Stimulated activated CD4-positive, alpha-beta T cell treated with anti-CD3 and anti-CD28 coated beads, Interleukin-1b, Interleukin-23, amount 100 ng/mL, for 4 hours (primary cell): ENCODE results near the gene FAM43B.

Experiments used
- DNase-seq, 2 donors: peaks; one replicate each; pipeline ENCODE4 v3.0.0-alpha.2; 2020; ENCODE audit warnings: low read depth in 2 of 2

FAM43B gene

DNA sequence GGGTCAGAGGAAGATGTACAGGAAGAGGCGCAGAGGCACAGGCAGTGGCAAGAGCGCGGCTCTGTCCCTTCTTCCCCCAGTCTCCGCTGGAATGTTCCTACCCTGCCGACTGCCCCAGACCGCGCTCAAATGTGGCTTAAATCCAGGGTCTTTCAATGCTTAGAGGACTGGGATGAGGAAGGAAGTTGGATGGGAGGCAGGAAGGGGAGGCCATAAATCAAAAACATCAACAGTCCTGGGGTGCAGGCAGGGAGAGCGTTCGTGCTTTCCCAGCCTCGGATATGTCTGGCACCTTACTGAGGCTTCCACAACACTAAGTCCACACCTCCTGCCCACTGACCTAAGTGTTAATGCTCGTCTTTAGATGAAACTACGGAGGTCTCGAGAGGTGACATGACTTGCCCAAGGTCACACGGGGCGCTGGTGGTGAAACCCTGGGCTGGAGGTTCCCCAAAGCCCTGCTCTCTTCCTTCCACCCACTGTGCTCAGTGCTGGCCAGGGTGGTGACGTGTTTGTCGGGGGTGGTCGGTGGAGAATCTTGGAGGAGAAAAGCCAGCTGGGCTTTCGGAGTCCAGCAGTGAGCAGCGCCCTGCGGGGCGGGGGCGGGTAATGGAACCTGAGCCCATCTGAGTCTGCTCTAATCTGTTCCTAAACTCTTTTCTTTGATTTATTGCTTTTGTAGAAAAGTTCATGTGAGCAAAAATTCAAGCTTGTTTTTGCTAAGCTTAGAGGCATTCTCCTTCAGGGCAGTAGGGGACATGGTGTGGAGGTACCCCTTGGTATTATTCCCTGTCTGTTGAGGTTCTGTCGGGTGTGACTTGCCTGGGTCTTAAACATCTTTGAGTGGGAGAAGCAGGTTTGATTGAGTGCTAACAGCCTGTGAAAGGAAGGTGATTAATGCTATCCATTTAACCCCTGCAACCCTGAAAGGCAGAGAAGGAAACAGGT is 37.2 kb downstream of the FAM43B start:
- no peak for DNase-seq

DNA sequence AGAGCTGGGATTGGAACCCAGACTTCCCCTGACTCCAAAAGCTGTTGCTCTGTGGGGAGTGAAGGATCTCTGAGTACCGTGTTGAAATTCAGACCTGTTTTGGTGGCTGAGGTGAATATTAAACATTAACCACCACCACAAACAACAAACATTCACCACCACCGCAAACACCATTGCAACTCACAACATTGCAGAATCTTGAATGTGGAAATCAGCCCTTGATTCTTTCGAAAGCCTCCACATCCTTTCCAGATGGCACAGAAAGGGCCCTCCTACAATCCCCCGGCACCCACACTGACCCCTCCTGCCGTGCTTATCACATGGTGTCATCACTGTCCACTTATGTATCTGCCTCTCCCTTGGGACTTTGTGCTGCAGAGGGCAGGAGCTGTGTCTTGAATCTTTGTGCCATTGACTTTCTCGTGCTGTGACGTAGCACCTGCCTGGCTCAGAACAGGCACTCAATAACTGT is 38.0 kb downstream of the FAM43B start:
- DNase-seq: no peak

DNA sequence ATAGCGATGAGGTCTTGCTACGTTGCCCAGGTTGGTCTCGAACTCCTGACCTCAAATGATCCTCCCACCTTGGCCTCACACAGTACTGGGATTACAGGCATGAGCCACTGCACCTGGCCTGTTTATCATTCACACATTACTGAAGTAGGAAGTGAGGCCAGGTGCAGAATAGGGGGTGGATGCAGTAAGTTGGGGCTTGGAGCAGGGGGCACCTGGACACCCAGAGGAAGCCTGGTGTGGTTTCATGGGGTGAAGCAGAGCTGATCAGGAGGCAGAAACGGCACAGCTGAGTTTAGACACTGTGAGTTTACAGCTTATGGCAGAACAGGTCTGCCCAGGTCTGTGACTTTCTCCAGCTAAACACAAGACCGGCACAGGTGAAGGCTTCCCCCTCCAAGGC is 41.4 kb downstream of the FAM43B start:
- no peak for DNase-seq

DNA sequence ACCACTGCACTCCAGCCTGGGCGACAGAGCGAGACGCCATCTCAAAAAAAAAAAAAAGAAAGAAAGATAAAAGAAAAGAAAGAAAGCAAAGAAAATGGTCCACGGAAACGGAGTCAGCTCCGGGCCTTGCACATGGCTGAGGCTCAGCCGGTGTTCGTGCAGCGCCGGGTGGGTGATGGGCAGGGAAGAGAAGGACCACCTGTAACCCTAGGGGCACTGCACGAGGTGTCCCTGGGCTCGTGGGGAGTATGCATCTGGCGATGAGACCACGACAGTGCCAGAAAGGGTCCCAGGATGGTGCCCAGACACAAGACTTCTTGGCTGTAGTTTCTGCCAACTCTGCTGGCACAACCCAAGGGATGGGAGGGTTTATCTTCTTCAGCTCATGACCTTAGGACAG is 42.4 kb downstream of the FAM43B start:
- no peak for DNase-seq

DNA sequence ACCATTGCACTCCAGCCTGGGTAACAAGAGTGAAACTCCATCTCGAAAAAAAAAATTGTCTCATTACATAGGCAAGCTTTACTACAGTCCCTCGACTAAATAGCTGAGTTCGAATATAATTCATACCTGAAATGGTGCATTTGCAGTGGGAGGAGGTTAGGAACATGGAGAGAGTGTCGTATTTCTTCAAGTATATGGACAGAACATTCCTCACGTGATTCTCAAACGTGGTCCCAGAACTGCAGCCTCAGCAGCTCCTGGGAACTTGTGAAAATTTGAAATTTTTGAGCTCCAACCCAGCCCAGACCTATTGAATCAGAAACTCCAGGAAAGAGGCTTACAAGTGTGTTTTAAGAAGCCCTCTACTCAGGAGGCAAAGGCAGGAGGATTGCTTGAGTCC is 43.7 kb downstream of the FAM43B start:
- no peak for DNase-seq

DNA sequence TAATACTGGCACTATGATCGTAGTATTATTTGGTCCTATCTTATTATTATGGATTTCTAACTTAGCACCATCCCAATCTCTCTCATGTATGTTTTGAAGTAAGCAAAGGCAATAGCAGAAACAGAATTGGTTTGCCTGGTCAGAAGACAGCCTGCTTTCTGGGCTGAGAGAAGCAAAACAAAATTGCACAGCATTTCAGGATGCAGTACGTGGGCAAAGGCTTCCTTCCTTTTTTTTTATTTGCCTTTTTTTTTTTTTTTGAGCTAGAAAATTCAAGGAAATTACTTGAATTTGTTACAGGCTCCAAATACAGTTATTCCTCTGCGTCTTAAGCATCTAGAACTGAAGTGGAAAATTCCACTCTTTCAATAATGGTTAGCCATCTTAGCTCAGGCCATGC is 45.3 kb downstream of the FAM43B start:
- DNase-seq: no peak

DNA sequence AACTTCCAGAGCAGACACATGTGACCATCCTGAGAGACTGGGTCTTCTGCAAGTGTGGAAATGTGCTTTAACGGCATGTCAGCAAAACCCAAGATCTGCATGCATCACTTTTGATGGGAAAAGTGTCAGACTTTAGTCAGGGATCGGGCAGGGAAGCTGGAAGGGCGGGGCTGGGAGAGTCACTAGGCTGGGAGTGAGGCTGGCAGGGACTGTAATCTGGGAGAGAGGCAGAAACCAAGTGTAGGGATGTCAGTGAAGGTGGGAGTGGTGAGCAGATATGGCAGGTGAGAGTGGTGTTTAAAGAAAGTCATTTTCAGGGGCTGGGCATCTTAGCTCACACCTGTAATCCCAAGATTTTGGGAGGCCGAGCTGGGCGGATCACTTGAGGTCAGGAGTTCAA is 47.8 kb downstream of the FAM43B start:
- no peak for DNase-seq

DNA sequence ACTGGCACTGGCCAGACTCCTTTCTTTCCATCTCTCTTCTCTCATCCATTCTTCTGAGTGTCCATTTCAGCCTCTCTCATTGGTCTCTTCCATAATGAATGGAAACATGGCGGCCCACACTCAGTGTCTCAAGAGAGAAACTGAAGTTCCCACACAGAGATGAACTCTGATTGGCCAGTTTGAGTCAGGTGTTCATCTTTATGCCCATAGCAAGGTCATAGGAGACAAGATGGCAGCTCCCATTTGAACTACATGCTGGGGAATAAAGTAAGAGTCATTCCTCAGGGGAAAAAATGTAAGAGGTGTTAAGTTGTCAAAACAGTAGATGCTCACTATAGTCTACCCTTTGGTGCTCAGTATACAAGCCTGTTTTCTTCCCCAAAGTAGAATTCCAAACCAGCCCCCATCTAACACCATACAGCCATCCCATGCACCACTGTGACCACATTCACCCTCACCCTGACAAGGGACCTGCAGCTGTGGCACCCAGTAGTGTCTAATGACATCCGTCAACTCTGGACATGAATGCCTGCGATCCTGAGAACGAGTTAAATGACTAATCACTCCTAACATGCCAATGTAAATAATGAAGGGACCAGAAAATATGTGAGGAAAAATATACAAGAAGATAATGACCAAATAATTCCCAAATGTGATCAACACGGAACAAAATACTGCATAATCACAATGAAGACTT is 48.9 kb downstream of the FAM43B start:
- no peak for DNase-seq

DNA sequence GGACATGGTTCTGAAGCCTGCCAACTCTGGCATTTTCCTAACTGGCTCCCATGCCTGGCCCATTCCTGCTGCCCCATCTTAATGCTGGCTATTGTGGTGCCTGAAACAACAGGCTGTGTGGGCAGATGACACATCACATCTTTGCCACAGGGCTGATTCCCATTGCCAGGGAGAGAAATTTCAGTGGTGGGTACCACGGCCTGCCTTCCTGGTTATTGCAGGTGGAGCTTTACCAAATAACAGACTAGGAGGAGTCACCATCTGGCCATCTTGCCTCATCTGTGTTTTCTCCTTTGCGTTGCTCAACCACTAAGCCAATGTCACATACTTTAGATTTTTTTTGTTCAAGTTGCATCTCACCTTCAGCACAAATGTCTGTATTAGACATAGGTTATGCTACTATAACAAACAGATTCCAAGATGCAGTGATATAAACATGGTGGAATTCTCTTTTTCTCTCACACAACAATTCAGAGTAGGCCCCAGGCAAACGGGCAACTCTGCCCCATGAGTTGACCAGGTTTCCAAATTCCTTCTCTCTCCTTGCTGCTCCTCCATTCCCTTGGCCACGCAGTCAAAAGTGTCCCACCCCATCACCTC is 50.6 kb downstream of the FAM43B start:
- DNase-seq: no peak

DNA sequence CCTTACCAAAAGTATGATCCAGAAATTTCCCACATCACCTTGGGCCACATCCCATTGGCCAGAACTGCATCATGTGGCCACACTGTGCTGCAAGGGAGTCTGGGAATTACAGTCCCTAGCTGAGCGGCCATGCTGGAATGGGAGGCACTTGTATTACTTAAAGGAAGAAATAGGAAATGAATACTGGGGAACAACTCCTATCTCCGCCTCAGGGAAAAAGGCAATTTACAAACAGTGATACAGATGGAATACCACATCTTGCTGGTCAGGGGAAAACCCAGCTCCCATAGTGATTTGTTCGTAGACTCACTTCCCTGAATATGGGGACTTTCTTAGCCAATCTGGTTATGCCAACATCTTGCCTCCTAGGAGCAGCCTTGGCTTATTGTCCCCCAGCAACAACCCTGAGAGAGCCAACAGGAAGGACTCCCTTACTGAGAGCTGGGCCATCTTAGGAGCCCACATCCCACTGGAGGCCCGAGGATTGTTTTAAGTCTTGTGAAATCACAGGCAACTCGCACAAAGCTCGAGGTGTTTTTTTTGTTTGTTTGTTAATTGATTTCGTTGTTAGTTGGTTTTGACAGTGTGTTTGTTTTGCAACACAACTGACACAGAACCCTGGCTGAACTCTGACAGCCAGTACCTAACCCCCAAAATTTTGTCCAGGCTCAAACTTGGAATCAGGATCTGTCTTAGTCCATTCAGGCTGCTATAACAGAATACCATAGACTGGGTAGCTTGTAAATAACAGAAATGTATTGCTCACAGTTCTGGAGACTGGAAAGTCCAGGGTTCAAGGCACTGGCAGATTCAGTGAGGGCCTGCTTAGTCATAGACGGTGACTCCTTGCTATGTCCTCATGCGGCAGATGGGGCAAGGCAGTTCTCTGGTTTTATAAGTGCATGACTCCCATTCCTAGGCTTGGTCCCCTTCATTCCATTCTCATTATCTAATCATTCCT is 51.4 kb downstream of the FAM43B start:
- no peak for DNase-seq
